Stimulated activated CD8-positive, alpha-beta memory T cell treated with anti-CD3 and anti-CD28 coated beads, Interleukin-7, amount 100 ng/mL, for 24 hours (primary cell): ENCODE results near the gene SRRD.

Source experiments
- DNase-seq: peaks from one replicate; pipeline ENCODE4 v3.0.0-alpha.2; 2020; ENCODE audit warnings: low read depth

Gene SRRD

DNA sequence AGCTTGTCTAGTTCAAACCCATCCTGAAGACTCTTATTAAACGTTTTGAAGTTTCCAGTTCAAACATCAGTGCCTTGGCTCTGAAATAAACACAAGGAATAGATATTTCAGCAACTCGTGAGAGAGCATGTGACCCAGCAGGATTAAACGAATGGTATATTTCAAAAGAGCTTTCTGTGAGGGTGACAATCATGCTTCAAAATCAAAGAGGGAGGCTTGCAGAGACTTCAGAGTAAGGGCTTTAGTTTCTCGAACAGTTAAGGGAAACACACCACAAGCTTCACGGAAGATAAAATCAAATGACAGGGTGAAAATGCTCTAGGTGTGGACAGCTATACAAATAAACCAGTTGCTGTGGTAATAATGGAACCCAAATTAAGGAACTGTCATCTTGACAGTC, 1.5 kb upstream of the SRRD start:
- DNase-seq, result no peak

DNA sequence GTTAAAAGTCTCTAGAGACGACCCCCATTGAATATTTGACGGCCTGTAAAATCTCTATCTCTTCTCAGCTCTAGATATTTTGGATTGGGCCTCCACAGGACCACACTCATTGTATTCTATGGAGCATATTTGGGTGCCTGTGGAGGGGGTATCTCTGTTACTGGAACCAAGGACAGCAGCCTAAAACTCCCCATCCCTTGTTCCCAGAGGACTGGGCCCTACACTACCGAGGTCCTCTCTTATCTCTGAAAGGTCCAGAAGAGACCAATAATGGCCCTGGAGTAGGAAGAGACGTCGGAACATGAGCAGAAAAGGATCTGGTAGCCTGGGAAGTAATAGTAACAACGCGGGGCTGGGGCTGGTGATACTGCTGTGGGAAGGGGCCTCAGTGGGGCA, 636 bp upstream of the SRRD start:
- DNase-seq, result no peak

DNA sequence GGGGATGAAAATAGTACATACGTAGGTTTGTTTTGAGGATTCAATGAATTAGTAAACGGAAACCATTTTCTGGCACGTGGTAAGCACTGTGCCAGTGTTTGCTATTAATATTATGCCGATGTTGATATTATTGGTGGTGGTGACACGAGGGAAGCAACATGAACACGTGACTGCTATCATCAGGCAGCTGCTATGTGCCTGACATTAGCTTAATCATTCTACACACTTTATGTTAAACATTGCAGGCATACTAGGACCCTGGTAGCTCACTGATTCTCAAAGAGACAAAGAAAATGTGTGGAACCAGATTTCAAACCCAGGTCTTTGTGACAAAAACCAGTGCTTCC, 656 bp downstream of the SRRD start:
- no peak for DNase-seq

DNA sequence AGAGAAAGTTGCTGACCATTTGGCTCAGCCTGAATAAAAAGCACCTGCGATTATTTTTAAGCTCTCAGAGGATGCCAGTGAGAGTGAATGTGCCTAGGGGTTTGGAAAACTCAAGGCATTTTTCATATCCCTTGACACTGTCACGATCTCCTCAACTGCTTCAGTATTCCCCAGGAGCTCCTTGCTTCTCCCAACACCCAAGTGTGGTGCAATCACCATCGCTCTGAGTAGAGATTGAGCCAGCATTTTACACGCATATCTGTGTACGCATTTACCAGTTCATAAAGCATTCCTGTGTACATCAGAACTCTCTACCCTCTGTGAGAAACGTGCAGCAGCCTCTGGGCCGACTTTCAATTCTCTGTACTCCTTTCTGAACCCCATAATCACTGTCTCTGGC, 1.3 kb downstream of the SRRD start:
- no peak for DNase-seq

DNA sequence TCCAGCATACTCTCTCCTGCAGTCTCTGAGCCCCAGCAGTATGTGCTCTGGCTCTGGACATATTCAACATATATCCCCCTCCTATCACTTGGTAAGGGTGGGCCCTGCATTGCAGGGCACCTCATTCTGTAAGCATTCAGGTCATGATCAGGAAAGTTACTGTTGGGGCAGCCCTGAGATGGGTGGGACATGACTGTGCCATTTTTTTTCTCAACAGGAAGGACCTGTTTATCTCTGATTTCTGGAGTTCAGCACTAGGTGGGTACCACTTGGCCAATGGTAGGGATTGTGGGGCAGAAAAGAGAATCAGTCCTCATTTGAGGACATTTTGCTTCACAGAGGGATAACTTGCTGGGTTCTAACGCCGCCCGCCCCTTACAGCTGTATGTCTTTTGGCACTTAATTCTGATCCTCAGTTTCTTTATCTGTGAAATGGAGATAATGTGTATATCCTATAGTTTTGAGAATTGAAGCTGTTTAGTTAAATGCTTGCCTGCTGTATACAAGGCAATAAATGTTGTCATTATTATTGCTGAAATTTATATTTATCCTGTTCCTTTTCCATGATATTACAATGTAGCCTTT, 2.2 kb downstream of the SRRD start:
- no peak for DNase-seq

DNA sequence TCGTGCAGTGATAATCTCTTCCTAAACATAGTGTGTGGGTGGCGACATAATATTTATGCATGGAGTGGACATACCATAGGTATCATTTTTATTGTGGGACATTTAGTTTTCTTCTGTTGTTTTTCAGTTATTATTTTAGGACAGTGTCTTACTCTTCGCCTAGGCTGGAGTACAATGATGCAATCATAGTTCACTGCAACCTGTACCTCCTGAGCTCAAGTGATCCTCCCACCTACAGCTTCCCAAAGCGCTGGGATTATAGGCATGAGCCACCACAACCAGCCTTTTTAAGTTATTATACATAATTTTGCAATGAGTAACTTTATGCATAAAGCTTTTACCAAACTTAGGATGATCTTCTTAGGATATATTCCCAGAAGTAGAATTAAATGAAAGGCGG, 2.7 kb downstream of the SRRD start:
- DNase-seq, result no peak

DNA sequence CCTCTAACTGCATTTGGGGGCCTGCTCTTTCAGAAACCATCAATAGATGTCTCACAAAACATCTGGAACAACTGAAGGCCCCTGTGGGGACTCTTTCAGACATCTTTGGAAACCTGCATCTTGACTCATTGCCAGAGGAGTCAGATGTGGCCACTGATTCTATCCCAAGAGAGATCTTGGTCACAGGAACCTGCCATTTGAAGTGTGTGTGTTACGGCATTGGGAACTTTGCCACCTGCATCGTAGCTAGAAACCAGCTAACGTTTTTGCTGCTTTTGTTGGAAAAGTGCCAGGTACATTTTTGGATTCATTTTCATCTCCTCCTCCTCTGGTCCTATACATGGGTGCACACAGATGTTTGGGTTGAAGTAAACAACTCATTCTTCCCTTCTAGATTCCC, 4.3 kb downstream of the SRRD start:
- no peak for DNase-seq

DNA sequence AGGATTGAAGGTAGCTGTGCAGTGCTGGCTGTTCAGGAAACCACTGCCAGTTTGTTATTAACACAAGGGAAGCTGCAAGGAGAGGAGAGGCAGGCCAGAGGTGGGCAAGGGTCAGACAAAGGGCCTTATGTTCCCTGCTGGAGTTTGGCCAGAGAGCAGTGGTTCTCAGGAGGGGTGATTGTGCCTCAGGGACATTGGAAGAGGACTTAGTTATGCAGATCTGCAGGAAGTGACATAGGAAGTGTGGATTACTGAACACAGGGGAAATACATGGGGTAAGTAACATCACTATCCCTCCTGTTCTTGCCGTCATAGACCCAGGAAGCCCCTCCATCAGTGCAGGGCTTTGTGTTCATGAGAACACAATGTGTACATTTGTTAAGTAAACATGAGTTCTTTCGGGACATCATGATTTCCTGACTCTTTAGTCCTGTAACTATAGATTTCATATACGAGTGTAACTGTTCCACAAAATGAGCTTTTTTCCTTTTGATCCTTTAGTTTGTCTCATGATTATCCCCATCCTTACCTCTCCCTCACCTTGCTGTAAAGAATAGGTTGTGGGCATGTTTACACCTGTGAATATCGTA, 5.9 kb downstream of the SRRD start:
- DNase-seq, result no peak

DNA sequence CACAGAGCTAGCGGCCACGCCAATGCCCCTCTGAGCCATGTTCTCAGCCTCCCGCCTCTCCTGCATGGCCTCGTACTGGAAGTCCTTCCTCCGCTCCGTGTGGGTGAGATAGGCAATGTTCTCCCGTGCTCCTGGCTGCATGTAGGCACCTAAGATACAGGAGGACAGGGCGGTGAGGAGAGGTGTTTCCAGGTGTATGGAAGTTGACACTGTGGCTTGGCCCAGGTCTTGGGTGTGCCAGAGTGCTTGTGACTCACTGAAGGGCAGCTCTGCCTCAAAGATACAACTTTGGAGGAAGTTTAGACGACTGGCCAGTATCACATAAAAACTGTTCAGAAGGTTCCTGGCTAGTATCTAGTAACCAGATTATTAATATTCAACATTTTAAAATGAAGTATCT, 8.5 kb downstream of the SRRD start:
- no peak for DNase-seq

DNA sequence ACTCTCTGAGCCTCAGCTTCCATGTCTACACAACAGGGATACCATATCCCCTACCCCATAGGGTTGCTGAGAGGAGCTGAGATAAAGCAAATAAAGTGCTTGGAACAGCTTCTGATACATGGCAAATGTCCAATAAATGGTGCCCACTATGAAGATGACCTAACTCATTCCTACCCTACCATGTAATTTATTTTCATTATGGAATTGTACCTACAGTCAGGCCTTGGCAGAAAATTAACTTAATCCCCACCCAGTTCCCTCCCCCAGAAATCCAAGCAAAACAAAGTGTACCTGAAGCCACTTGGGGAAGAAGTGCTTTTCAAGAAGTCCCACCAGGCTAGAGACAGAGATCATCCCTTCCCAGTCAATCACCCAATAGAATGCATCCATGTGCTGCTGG, 10.8 kb downstream of the SRRD start:
- DNase-seq, result no peak

DNA sequence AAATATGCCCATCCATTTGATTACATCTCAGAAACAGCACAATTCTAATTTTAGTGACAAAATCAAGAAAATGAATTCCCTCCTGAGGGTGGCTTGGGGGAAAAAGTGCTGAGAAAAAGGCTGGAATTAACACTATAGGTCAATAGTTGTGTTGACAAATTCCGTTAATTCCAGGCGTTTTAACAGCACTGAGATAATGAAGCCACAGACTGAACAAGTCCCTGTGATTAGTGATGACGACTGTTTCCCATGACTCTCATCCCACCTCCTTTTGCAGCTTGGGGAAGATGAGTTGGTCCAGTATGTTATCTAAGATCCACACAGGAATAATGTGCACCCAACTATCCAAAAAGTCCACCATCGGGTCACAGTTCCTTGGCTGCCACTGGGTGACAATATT, 12.8 kb downstream of the SRRD start:
- DNase-seq, result no peak

DNA sequence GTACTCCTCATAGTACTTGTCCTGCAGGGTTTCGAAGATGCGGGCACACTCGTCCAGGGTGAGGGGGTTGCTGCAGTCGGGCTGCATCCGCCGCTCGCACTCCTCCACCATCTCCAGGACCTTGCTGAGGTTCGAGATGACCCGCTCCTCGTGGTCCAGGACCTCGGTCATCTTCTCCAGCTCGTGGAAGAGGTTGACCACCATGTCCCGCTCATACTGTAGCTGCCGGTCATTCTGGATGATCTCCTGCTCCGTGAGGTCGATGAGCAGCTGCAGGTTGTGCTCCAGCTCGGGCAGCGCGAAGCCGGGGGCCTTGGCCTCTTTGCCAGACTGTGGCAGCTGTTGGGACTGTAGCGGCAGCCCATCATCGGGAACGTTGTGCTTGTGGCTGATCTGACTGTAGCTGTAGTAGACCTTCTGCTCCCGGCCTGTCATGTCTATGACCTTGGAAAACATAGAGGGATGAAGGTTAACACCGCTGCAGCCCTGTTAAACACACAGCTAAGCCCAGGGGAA, 15.6 kb downstream of the SRRD start:
- no peak for DNase-seq

DNA sequence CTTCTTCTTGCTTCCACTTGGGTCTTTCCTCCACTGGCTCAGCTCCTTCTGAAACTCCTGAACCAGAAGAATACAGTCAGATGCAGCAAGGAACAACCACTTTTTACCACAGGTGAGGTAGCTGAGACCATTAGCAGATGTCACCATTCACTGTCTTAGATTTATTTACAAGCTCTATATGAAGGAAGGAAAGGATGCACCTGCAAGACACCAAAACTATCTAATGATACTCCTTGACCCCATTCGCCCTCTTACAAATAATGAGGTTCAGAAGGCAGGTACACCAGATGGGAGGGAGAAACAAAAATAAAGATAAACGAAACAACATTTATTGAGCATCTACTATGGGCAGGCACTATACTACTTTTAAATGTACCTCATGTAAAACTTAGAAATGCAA, 18.3 kb downstream of the SRRD start:
- DNase-seq, result no peak

DNA sequence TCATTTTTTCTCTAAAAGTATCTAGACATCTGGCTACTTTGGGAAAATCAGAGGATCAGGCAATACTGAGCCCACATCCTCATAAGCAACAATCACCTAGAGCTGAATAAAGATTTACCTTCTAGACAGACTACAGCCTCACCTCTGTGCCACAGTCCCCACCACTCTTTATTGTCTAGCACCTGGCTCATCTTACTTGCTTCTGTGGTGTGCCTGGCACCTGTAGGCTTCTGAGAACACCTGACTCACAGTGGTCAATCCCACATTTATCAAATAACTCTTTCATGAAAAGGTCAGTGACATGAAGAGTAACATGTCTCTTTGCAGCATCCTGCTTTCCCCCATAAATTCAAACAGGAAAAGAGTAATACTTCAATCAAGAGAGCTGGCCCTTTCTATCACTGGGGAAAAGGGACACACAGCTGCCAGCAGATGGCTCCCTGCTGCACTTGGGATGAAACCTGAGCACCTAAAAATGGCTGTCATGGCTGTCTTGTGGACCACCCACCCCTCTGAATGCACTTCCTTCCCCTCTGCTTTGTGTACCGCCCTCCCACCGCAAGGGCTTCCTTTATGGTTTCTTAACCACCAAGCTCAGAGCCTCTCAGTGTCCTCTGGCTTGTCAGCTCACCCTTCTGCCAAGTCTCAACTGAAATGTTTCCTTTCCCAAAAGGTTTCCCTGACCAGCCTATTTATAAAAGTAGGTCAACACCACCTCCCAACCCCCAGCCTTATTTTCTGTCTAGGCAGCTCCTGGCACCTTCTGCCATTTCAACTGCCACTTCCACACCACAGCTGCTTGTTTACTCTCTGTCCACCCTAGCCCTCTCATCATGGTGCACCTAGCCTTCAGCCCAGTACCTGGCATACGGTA, 19.2 kb downstream of the SRRD start:
- no peak for DNase-seq

DNA sequence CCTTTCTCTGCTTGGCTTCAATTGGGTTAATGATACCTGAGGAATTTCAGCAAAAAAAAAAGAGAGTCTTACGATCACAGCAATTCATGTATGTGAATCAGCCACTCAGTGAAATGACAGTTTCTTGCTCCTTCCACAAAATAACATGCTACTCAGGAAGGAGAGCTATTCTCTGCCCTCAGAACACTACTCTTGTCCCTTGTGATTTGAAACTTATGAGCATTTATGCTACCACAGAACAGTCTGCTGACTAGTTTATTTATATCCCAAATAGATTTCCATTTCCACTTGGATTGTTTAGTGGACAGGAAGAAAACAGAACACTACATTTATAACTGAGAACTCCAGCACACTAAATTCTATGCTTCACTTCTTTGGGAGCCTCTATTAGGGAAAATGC, 20.1 kb downstream of the SRRD start:
- no peak for DNase-seq

DNA sequence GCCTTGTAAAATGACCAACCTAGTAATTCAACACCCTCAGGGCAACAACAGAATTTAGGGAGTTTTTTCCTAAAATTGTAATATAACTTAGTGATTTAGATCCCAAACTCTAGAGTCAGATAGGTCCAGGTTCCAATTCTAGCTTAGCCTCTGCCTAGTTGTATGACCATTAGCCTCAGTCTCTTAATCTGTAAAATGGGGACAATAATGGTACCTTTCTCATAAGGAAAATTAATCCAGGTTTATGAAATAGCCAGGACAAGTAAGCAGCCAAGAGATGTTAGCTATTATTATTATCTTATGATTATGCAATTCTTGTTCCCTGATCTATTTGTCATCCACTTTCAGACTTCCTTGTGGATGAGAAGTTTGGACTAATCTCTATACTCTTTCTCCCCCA, 24.5 kb downstream of the SRRD start:
- no peak for DNase-seq

DNA sequence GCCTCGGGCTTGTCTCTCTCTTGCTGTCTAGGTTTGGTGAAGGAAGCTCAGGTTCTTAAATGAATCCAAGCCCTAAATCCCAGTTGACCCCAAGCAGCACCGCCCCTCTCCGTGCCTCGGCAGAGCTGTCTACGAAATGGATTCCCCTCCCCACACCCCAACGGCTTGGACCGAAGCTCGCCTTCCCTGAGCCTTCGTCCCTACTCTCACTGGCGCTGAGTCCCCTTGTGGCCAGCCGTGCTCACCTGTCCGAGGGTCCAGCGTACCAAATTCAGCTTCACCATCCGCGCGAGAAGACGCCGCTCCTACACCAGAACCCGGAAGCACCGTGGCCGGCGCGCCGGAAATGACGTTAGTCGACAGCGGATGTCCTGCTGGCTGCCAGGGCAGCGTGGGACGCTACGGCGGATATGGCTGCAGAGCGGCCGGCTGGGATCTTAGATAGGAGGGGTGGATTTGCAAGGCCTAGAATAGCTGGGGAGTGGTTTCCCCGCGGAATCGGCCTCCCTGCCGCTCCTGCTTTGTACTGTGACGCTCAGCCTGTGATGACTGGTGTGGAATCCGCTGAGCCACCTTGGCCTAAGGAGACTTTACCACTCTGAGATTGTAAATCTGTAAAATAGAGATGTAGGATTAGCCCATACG, 28.6 kb downstream of the SRRD start, which contains the start of gene TFIP11:
TSS of gene TFIP11 (minus strand) at position 325 of the 645 bp plus-strand sequence. CDS start 2,201 bp downstream, outside the sequence.
- DNase-seq, result peak; percentile 92

DNA sequence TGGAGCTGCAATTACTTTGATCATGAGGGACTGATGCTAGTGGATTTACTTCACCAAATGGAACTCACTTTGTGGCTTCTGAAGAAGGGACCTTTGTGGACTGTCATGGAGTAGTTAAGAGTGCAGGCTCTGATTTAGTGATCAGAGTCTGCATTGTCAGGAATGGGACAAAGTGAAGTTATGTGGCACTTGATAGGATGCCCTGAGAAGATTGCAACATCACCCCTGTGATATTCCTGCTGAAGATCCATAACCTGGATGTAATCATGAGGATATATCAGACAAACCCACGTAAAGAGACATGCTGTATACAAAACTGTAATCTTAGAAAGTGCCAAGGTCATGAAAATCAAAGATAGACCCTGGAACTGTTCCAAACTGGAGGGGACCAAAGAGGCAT, 30.2 kb downstream of the SRRD start:
- DNase-seq, result no peak

DNA sequence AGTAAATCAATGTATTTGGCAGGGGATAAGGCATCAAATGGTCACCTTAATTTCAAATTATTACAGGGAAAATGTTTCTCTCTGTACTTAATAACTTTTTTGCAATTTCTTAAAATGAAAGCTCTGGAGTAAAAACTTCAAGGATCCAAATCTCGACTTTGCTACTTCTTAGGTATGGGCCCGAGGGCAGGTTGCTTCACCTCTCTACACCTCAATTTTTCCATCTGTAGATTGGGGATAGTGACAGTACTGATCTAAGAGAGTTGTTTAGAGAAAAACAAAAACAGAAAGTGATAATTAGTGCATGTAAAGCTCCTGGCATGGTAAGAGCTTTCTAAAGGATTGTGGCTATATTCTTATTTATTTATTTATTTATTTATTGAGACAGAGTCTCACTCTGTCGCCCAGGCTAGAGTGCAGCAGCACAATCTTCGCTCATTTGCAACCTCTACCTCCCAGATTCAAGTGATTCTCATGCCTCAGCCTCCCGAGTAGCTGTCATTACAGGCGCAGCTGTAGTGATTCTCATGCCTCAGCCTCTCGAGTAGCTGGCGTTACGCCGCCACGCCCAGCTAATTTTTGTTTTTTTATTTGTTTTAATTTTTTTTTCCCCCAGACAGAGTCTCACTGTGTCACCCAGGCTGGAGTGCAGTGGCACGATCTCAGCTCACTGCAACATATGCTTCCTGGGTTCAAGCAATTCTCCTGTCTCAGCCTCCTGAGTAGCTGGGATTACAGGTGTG, 30.9 kb downstream of the SRRD start:
- DNase-seq, result no peak

DNA sequence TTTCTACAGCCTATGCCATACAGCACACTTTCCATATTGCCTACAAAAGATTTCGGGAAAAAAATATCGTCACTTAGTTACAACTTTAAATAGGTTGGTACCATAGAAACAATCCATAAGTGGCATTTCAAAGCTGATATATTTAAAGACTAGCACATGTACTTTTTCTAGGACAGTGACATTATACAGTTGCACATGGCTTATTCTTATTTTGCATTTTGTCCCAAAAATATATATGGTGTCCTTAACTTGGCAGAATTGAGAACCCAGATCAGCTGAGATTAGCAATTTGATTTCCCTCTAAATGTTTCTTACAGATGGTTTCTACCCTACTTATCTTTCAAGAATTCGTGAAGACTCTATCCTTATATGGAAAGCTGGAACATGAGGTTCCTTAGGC, 32.3 kb downstream of the SRRD start:
- DNase-seq, result no peak

DNA sequence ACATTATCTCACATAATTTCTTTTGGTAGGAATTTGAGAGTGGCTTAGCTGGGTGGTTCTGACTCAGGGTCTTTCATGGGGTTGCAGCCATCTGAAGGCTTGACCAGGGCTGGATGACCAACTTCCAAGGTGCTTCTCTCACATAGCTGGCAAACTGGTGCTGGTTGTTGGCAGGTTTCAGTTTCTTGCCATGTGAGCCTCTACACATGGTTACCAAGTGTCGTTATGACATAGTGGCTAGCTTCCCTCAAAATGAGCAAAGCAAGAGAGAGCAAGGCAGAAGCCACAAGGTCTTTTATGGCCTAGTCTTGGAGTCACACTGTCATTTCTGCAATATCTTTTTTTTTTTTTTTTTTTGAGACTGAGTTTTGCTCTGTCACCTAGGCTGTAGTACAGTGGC, 32.8 kb downstream of the SRRD start:
- no peak for DNase-seq

DNA sequence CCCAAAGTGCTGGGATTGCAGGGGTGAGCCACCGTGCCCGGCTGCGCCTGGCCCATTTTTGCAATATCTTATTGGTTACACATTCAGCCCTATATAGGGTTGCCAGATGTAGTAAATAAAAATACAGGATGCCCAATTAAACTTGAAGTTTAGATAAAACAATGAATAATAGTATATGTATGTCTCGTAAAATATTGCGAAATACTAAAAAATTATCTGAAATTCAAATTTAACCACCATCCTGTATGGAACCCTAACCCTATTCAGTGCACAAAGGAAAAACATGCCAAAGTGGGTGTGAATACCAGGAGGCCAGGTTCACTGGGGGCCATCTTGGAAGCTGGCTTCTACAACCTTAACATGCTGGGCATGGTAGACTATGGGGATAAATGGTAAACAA, 33.8 kb downstream of the SRRD start:
- no peak for DNase-seq
